ENCODE data around the gene RHNO1. TPM values are rescaled to one million over a fixed set of nuclear protein-coding genes. Genes with fewer than 3 reads are reported as not detected.

RHNO1 gene, protein sequence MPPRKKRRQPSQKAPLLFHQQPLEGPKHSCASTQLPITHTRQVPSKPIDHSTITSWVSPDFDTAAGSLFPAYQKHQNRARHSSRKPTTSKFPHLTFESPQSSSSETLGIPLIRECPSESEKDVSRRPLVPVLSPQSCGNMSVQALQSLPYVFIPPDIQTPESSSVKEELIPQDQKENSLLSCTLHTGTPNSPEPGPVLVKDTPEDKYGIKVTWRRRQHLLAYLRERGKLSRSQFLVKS
- total RNA-seq (2022; extraction: Qiagen RNA extraction): 42.2 to 51.4 TPM (median 45.9 TPM) in 5 replicates

DNA sequence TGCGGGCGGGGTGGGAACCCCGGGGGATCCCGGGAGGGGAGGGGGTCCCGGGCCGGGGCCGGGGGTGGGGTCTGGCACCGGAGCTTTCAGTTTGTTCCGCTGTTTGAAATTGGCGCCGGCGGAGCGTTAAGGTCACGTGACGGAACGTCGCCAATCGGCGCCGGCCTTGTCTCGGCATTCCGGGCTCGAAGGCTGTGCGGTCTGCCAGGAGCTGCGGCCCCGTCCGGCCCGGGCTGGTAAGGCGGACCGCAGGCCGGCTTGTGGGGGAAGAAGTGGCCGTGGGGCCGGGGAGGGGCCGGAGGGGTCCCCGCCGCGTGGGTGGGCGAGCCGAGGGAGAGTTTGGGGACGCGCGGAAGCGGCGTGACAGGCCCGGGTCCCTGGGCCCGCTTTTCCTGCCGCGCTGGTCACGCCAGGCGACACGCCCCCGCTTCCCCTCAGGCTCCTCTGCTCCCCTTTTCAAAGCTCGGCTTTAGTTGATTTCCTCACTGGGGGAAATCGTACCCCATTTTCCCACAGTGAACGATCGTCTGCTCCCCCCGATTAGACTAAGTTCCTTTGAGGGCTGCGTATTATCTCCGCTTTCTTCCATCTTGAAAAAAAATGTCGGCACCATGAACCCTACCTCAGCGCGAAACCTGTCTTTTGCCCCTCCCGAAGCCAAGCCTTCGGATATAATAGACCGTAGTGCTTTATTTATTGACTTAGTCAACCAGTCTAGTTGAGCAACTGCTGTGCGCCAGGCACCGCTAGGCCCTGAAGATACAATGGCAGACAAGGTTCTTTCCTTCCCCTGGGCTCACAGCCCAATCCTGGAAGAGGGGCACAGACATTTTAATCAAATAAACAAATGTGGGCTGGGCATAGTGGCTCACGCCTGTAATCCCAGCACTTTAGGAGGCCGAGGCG lies at the start of gene RHNO1, which contains the start of gene FOXM1:
RHNO1 (plus strand) TSS at position 177 of the 906 bp plus-strand sequence. CDS start 8,144 bp downstream, outside the sequence.
FOXM1 (minus strand) TSS at position 128 of the 906 bp plus-strand sequence. CDS start 2,696 bp downstream, outside the sequence.

DNA sequence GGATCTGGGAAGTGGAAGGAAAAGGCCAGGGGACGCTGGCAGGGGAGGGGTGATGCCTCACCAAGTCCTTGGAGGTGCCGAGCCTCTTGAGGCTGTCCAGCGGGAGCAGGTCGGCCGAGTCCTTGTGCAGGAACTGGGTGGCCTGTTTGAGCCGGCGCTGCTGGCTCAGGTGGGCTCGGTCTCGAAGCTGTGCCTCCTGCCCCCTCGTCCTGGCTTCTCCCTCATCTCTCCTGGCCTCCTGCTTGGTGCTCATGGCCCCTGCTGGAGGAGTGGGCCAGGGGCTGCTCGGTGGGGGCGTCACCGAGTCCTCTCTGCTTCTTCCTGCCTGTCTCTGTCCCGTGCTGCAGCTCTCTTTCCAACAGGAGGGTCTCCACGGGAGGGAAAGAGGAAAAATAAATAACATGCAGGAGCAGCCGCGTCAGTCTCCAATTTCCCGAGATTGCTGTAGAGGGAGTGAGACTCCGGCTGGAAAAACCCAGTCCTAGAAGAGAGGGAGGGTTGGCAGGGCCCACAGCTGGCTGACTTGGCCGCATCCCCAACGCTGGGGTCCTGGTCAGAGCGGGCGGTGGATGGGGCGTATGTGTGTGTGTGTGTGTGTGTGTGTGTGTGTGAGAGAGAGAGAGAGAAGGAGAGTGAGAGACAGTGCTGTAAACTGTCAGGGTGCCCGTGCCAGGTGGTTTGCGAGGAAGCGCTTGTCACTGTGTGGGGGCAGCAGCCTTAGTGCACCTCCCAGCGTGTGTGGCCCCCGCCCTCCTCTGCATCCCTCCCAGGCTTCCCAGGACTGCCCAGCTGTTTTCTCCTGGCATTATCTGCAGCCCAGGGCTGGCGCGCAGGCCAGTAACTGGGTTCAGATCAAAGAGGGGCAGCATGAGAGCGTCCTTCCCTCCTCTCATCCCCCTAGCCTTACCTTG lies 42.2 kb upstream of the RHNO1 start, which contains the start of gene NRIP2:
NRIP2 (minus strand) TSS at position 455 of the 911 bp plus-strand sequence; CDS start at position 403, 52 bp downstream.

DNA sequence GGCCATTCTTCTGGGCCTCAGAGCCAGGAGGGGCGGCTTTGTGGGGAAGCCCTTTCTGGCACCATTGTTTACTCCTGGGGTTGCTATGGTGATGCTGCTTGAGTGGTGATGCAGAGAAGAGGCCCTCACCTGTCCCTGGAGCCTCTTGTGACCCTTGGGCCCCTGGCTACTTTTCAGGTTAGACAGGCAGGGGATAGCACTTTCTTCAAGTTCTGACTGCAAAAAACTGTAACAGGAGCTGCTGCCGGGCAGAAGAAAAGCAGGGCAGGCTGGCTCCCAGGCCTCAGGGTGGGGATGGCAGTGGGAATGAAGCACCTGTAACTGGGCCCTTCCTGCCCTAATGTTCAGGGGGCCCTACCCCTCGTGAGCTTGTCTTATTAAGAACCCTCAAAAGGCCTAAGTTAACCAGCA lies 20.0 kb upstream of the RHNO1 start, which contains the start of gene TEX52:
TEX52 (minus strand) TSS at position 19 of the 411 bp plus-strand sequence; CDS start at position 6, 13 bp downstream.

DNA sequence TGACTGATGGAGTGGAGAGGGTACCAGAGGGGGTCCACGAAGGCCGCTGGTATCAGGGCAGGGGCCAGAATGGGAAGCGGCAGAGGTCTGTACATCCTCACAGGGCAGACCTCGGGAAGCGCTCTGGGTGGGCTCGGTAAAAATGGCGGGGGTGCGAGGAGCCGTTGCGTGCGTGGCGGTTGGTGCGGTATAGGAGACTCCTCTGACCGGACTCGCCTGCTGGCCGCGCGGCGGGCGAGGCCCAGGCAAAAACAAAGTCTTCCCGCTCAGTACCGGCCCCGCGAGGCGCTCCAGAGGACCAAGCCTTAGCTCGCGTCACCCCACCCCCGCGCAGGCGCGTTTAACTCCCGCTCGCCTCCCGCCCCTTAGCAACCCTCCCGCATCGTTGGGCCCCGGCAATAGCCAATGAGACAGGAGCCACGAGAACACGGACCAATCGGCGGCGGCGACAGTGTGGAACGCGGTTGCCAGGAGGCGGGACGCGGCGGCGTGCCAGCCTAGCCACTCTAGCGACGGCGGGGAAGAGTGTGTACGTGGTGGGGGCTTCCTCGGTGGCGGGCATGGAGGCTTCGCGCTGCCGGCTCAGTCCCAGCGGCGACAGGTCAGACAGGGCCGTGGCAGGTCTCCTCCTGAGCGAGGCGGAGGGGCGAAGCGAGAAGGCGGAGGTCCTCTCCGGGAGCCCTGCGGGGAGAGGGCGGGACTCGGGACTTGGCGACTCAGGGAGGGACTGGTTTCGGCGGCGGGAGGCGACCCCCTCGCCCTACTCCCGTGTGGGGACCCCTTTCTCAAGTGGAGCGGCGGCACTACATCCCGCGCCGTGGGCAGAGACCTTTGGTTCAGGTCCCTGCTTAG lies 13.6 kb downstream of the RHNO1 start, which contains the start of gene TULP3:
TULP3 (plus strand) TSS at position 504 of the 852 bp plus-strand sequence; CDS start at position 561, 57 bp downstream.

Other genes starting within 250 kb of the RHNO1 start
- gene FKBP4, start 82.3 kb upstream of the RHNO1 start, total RNA-seq (2022; extraction: Qiagen RNA extraction): 111 to 115 TPM (median 113 TPM) in 5 replicates
- 13.3 to 19.6 TPM (median 17.1 TPM) in 5 replicates for gene ITFG2, start 64.6 kb upstream of the RHNO1 start, total RNA-seq (2022; extraction: Qiagen RNA extraction)
- gene NRIP2, start 42.2 kb upstream of the RHNO1 start, total RNA-seq (2022; extraction: Qiagen RNA extraction): not detected in 5 replicates
- not detected in 5 replicates for gene TEX52, start 20.2 kb upstream of the RHNO1 start, total RNA-seq (2022; extraction: Qiagen RNA extraction)
- 86.3 to 96.8 TPM (median 90.3 TPM) in 5 replicates for gene FOXM1, start within 50 bp of the RHNO1 start, total RNA-seq (2022; extraction: Qiagen RNA extraction)
- gene TULP3, start 13.7 kb downstream of the RHNO1 start, total RNA-seq (2022; extraction: Qiagen RNA extraction): 16.9 to 23.1 TPM (median 21.2 TPM) in 5 replicates
- 34.2 to 49.6 TPM (median 45.4 TPM) in 5 replicates for gene TEAD4, start 82.2 kb downstream of the RHNO1 start, total RNA-seq (2022; extraction: Qiagen RNA extraction)
- 24.5 to 35.3 TPM (median 28.2 TPM) in 5 replicates for gene TSPAN9, start 200.2 kb downstream of the RHNO1 start, total RNA-seq (2022; extraction: Qiagen RNA extraction)